NCI-H2171 (cell line): ENCODE data around the gene ZFP36L1.
"Not testable (repeated sequence)": the region's sequence is repeated elsewhere in the genome, so short reads cannot be mapped to it uniquely, and the experiment has no call there.

Experiments
- DNase-seq: peaks from one replicate; lab custom pipeline; 2025; lab: John Stamatoyannopoulos, UW

Gene ZFP36L1

GRCh38 chr14:68784226-68784910, 8.5 kb downstream of the ZFP36L1 start:
- no peak for DNase-seq

GRCh38 chr14:68783408-68784225, 9.2 kb downstream of the ZFP36L1 start:
- DNase-seq: no peak

- DNase-seq: no peak
Observed at GRCh38 chr14:68782091-68782981, 10.5 kb downstream of the ZFP36L1 start.

- no peak for DNase-seq
Observed at GRCh38 chr14:68781161-68782021, 11.5 kb downstream of the ZFP36L1 start.

GRCh38 chr14:68780358-68781160, 12.3 kb downstream of the ZFP36L1 start:
- DNase-seq: no peak

GRCh38 chr14:68779761-68780323, 13.0 kb downstream of the ZFP36L1 start:
- DNase-seq: no peak

- DNase-seq: no peak
Observed at GRCh38 chr14:68777644-68778043, 15.2 kb downstream of the ZFP36L1 start.

GRCh38 chr14:68775614-68776126, 17.2 kb downstream of the ZFP36L1 start:
- DNase-seq: no peak

GRCh38 chr14:68774771-68775613, 17.9 kb downstream of the ZFP36L1 start:
- DNase-seq: no peak

GRCh38 chr14:68772761-68773381, 20.0 kb downstream of the ZFP36L1 start:
- no peak for DNase-seq

- DNase-seq: no peak
Observed at GRCh38 chr14:68771631-68772030, 21.2 kb downstream of the ZFP36L1 start.

GRCh38 chr14:68770553-68771286, 22.1 kb downstream of the ZFP36L1 start:
- no peak for DNase-seq

GRCh38 chr14:68770051-68770450, 22.8 kb downstream of the ZFP36L1 start:
- no peak for DNase-seq

- no peak for DNase-seq
Observed at GRCh38 chr14:68768316-68768715, 24.6 kb downstream of the ZFP36L1 start.

- DNase-seq: no peak
Observed at GRCh38 chr14:68767248-68767645, 25.6 kb downstream of the ZFP36L1 start.

GRCh38 chr14:68766299-68767247, 26.3 kb downstream of the ZFP36L1 start:
- no peak for DNase-seq

- DNase-seq: not testable (repeated sequence)
Observed at GRCh38 chr14:68763843-68764242, 29.0 kb downstream of the ZFP36L1 start.
